ENCODE results near the gene ADAMTS13. TPM values are rescaled to one million over a fixed set of nuclear protein-coding genes. Genes with fewer than 3 reads are reported as not detected.
A peak's percentile ranks its signal among the peaks of the same experiment; 100 is the strongest.

ADAMTS13 gene
- total RNA-seq, 1 experiment from 2014 or later, result 12.0 TPM

GRCh38 chr9:133478851-133479711 is 56.9 kb downstream of the ADAMTS13 start, which contains the start of gene SLC2A6 (continued):
- TF ChIP-seq TEAD1 (CRISPR knock-in tag; IDR thresholded peaks at IDR 0.05) (peak; percentile 90), RORB (CRISPR knock-in tag; IDR thresholded peaks at IDR 0.05) (no peak), EMX1 (CRISPR knock-in tag; IDR thresholded peaks at IDR 0.05) (no peak), HMGA2 (CRISPR knock-in tag; IDR thresholded peaks at IDR 0.05) (no peak), NFYB (CRISPR knock-in tag; conservative IDR thresholded peaks at IDR 0.05; ENCODE audit: low read depth) (peak; percentile 89), NR2C2 (CRISPR knock-in tag; IDR thresholded peaks at IDR 0.05) (no peak), ESRRA (CRISPR knock-in tag; IDR thresholded peaks at IDR 0.05; ENCODE audit: borderline replicate concordance) (no peak), PRRX2 (CRISPR knock-in tag; IDR thresholded peaks at IDR 0.05) (no peak), PRDM15 (CRISPR knock-in tag; IDR thresholded peaks at IDR 0.05) (no peak), JAZF1 (CRISPR knock-in tag; IDR thresholded peaks at IDR 0.05) (no peak), ZSCAN18 (CRISPR knock-in tag; IDR thresholded peaks at IDR 0.05) (no peak), ZNF219 (CRISPR knock-in tag; IDR thresholded peaks at IDR 0.05; ENCODE audit: borderline replicate concordance) (no peak; the same call in 1 of the 2 replicates), GRHL2 (CRISPR knock-in tag; IDR thresholded peaks at IDR 0.05; ENCODE audit: insufficient replicate concordance, severe bottlenecking) (no peak), CTCF (IDR thresholded peaks at IDR 0.05) (no peak)
- TF ChIP-seq, protein P1, sequence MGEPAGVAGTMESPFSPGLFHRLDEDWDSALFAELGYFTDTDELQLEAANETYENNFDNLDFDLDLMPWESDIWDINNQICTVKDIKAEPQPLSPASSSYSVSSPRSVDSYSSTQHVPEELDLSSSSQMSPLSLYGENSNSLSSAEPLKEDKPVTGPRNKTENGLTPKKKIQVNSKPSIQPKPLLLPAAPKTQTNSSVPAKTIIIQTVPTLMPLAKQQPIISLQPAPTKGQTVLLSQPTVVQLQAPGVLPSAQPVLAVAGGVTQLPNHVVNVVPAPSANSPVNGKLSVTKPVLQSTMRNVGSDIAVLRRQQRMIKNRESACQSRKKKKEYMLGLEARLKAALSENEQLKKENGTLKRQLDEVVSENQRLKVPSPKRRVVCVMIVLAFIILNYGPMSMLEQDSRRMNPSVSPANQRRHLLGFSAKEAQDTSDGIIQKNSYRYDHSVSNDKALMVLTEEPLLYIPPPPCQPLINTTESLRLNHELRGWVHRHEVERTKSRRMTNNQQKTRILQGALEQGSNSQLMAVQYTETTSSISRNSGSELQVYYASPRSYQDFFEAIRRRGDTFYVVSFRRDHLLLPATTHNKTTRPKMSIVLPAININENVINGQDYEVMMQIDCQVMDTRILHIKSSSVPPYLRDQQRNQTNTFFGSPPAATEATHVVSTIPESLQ (CRISPR knock-in tag; IDR thresholded peaks at IDR 0.05), result no peak
- TF ChIP-seq, protein P2, sequence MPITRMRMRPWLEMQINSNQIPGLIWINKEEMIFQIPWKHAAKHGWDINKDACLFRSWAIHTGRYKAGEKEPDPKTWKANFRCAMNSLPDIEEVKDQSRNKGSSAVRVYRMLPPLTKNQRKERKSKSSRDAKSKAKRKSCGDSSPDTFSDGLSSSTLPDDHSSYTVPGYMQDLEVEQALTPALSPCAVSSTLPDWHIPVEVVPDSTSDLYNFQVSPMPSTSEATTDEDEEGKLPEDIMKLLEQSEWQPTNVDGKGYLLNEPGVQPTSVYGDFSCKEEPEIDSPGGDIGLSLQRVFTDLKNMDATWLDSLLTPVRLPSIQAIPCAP (CRISPR knock-in tag; IDR thresholded peaks at IDR 0.05), result no peak
- TF ChIP-seq, protein P3, sequence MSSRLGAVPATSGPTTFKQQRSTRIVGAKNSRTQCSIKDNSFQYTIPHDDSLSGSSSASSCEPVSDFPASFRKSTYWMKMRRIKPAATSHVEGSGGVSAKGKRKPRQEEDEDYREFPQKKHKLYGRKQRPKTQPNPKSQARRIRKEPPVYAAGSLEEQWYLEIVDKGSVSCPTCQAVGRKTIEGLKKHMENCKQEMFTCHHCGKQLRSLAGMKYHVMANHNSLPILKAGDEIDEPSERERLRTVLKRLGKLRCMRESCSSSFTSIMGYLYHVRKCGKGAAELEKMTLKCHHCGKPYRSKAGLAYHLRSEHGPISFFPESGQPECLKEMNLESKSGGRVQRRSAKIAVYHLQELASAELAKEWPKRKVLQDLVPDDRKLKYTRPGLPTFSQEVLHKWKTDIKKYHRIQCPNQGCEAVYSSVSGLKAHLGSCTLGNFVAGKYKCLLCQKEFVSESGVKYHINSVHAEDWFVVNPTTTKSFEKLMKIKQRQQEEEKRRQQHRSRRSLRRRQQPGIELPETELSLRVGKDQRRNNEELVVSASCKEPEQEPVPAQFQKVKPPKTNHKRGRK (CRISPR knock-in tag; IDR thresholded peaks at IDR 0.05; ENCODE audit: borderline replicate concordance), result no peak
- TF ChIP-seq, protein P4, sequence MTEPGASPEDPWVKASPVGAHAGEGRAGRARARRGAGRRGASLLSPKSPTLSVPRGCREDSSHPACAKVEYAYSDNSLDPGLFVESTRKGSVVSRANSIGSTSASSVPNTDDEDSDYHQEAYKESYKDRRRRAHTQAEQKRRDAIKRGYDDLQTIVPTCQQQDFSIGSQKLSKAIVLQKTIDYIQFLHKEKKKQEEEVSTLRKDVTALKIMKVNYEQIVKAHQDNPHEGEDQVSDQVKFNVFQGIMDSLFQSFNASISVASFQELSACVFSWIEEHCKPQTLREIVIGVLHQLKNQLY (CRISPR knock-in tag; IDR thresholded peaks at IDR 0.05), result no peak
- TF ChIP-seq, protein P5, sequence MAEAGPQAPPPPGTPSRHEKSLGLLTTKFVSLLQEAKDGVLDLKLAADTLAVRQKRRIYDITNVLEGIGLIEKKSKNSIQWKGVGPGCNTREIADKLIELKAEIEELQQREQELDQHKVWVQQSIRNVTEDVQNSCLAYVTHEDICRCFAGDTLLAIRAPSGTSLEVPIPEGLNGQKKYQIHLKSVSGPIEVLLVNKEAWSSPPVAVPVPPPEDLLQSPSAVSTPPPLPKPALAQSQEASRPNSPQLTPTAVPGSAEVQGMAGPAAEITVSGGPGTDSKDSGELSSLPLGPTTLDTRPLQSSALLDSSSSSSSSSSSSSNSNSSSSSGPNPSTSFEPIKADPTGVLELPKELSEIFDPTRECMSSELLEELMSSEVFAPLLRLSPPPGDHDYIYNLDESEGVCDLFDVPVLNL (CRISPR knock-in tag; IDR thresholded peaks at IDR 0.05; ENCODE audit: borderline replicate concordance, low read depth), result no peak
- TF ChIP-seq, protein P6, sequence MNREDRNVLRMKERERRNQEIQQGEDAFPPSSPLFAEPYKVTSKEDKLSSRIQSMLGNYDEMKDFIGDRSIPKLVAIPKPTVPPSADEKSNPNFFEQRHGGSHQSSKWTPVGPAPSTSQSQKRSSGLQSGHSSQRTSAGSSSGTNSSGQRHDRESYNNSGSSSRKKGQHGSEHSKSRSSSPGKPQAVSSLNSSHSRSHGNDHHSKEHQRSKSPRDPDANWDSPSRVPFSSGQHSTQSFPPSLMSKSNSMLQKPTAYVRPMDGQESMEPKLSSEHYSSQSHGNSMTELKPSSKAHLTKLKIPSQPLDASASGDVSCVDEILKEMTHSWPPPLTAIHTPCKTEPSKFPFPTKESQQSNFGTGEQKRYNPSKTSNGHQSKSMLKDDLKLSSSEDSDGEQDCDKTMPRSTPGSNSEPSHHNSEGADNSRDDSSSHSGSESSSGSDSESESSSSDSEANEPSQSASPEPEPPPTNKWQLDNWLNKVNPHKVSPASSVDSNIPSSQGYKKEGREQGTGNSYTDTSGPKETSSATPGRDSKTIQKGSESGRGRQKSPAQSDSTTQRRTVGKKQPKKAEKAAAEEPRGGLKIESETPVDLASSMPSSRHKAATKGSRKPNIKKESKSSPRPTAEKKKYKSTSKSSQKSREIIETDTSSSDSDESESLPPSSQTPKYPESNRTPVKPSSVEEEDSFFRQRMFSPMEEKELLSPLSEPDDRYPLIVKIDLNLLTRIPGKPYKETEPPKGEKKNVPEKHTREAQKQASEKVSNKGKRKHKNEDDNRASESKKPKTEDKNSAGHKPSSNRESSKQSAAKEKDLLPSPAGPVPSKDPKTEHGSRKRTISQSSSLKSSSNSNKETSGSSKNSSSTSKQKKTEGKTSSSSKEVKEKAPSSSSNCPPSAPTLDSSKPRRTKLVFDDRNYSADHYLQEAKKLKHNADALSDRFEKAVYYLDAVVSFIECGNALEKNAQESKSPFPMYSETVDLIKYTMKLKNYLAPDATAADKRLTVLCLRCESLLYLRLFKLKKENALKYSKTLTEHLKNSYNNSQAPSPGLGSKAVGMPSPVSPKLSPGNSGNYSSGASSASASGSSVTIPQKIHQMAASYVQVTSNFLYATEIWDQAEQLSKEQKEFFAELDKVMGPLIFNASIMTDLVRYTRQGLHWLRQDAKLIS (CRISPR knock-in tag; IDR thresholded peaks at IDR 0.05; ENCODE audit: borderline replicate concordance), result no peak
